ELR (cell line): ENCODE results near the gene CMTM2.
"Not testable (repeated sequence)": the region's sequence is repeated elsewhere in the genome, so short reads cannot be mapped to it uniquely, and the experiment has no call there.

Experiments
- DNase-seq: peaks from one replicate; pipeline ENCODE4 v3.0.0-alpha.2; 2015; ENCODE audit warnings: low read depth

CMTM2 gene

GRCh38 chr16:66605979-66606751 is 26.9 kb downstream of the CMTM2 start:
- peak; percentile 22 for DNase-seq

- peak; percentile 91 for DNase-seq
These were observed 29.2 kb downstream of the CMTM2 start for GRCh38 chr16:66608241-66609138.

DNA sequence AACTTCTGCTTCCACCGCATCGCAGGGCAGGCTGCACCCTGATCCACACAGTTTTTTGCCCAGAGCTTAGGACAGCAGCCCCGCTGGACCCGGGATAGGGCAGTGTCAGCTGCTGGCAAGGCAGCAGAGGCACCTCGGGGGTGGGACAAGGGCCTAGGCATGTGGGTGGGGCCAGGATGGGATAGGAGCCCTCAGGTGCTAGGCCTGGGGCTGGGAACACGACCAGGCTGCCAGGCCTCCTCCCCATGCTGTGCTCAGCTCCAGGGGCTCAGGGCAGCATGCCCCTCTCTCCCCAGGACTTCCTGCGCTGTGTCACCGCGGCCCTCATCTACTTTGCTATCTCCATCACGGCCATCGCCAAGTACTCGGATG is 29.9 kb downstream of the CMTM2 start:
- DNase-seq = no peak

DNA sequence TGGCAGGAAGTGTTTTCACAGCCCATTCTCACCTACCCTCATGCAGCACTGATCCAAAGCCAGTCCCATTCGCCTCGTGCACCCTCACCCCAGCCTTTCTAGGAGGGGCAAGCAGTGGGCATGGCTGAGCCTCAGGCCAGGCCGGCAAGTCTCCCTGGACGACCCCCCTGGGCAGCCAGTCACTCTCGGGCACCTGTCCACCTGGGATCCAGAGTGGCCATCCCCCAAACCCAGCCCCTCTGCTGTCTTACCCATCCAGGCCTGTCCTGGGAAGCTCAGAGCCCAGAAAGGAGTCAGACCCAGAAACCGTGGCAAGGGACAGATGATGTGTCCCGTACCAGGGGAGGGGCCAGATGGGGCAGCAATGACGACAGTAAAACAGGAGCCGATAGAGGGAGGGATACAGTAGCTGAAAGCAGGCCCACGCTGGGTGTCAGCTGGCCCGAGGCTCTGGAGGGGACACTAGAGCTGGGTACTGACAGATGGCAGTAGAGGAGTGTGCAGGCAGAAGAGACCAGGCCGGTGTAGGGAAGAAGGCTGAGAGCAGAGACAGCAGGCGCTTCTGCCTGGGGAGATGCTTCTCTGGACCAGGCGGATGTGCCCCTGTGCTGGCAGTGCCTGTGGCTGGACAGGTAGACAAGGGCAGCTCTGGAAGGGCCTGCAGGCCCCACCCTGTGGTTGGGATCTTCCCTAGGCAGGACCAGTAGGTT is 31.0 kb downstream of the CMTM2 start:
- no peak for DNase-seq

DNA sequence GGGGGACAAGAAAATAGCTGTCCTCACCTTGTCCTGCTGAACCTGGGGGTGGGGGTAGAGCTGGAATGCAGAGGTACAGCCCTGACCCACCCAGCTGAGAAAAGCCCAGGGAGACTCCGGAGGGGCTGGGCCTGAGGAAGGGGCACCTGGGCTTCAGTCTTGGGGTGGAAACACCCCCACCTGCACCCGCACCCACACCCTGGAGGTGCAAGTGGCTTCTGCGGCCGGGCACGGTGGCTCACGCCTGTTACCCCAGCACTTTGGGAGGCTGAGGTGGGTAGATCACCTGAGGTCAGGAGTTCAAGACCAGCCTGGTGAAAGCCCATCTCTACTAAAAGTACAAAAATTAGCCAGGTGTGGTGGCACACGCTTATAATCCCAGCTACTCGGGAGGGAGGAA is 32.6 kb downstream of the CMTM2 start:
- DNase-seq = not testable (repeated sequence)

DNA sequence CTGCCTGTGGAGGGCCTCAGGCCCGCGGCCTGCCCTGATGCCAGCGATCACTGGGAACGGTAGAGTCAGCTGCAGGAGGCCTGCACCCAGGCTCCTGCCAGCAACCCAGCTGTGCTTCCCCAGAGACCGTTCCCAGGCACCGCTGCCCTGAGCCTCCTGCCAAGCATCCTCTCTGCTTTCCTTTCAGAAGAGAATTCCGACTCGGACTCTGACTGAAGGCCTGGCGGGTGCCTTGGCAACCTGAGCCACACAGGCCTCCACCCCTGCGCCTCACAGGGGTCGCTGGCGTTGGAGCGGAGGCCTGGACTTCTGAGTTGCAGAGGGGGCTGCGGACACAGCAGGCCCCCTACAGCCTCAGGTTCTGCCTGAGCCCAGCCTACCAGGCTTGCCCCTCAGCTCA is 33.2 kb downstream of the CMTM2 start:
- DNase-seq = no peak

DNA sequence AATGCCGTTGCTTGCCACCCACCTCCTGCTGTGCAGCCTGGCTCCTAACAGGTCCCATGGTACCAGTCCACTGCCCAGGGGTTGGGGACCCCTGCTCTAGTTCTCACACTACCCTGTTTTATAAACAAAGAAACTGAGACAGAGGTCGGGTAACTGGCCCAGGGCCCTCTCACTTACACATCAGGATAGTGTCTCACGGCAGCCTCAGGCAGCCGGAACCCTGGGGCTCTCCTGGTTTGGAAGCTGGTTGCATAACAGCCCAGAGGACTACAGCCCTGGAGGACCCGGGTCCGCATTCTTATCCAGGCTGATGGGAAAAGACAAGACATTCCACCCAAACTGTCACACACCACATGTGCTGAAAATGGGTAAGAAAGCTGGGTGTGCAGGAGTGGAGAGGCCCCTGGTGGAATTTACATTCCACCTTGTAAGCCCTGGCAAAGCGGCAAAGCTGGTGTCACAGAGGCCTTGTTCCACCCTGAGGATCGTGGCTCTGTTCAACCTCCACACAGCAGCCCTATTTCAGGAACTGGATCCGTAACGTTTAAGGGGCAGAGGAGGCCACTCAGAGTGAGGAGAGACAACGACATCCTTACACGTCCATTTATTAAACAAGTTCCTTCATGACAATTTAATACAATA is 35.0 kb downstream of the CMTM2 start:
- no peak for DNase-seq

DNA sequence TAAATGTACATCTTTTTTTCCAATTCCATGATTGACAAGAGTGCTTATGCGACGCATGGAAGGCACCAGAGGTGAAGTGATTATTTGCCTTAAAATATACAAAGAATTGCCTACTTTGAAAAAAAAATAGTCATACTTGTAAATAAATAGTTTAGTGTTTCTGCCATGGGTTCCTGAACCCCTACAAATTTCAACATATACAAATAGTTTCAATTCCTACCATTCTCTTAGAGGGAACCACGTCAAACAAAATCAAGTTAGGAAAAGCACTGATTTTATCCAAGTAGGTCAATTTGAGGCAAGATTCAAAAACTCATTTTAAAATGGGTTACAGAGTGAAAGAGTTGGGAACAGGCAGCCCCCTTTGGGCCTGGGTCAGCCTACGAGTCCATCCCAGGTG is 36.9 kb downstream of the CMTM2 start:
- DNase-seq = no peak

GRCh38 chr16:66616592-66616991 is 37.3 kb downstream of the CMTM2 start:
- DNase-seq = no peak

- no peak for DNase-seq
These were observed 37.8 kb downstream of the CMTM2 start for GRCh38 chr16:66617010-66617434.

GRCh38 chr16:66617728-66618127 is 38.5 kb downstream of the CMTM2 start:
- no peak for DNase-seq

DNA sequence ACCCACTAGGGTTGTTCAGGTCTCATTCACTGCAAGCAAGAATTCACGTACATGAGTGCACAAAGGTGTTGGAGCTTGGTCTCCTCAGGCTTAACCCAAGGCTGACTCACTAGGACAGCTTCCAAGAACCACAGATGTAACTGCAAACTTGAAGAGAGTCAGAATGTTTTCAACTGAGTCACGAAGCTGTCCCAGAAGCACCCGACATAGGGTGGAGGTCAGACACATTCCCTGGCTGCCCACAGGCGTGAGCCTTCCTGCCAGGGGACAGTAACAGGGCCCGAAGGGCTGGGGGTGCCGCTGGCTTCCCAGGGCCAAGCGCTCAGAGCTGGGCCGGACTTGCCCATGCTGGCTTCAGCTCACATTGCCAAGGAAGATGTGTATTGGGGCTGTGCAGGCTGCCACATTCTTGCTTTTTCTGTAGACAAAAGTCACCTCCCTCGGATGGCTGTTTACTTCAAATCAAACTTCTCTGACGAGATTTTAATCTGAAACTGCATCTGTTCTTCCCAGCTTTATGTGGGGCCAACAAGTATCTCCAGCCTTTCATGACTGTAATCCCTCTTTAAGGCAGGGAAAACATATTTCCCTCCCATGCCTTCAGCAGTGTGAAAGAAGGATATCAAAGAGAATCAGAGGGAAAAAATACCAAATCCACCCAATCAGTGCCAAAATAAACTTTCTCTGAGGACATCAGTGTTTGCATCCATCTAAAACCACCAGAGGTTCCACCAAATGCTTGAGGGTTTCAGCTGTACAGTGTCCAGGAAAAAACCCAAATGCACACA is 39.5 kb downstream of the CMTM2 start:
- DNase-seq = peak; percentile 98

DNA sequence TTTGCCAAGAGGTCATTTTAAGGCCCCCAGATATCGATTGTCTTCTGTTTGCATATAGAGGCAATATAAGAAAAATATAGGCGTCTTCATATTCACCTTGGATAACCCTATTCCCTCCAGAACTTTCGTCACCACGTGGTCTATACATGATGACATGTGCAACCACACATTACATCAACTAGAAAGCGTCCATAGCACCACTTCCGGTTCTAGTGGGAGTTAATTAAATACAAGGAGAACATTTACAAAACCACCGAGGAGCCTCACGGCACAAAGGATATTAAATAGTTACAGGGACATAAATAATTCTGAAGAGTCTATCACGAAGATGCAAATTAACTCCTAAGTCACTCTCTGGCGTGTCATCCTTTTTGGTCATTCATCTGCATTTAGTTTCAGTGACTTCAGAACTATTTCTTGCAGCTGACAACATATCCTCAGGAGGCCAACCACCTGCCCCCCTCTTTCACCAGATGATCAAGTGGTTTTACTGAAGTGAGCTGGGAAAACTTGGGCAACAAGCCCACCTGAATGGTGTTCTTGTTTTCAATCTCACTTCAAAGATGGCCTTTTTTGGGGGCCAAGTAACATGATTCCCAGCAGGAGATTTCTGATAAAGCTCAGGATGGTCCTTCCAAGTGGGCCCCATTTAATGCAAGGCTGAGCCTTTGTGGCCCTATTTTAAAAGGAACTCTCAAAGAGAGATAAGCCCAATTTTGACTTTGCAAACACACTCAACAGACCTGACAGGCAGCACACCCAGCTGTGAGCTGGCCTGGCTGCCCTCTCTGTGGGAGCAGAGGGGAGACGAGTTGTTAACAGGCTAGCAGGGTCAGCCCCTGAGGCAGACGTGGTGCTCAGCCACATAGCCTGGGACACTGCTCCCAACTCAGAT is 40.5 kb downstream of the CMTM2 start:
- peak; percentile 67 for DNase-seq

- no peak for DNase-seq
These were observed 41.1 kb downstream of the CMTM2 start for GRCh38 chr16:66620429-66620795.

- DNase-seq = no peak
These were observed 42.7 kb downstream of the CMTM2 start for GRCh38 chr16:66621973-66622372.

GRCh38 chr16:66622863-66623262 is 43.6 kb downstream of the CMTM2 start:
- DNase-seq = no peak

GRCh38 chr16:66623755-66624154 is 44.5 kb downstream of the CMTM2 start:
- DNase-seq = no peak

- DNase-seq = not testable (repeated sequence)
These were observed 48.5 kb downstream of the CMTM2 start for GRCh38 chr16:66627611-66628378.

GRCh38 chr16:66629856-66630255 is 50.6 kb downstream of the CMTM2 start:
- DNase-seq = no peak
